HT-29 (cell line): ENCODE results near the gene LPIN2. TPM values are rescaled to one million over a fixed set of nuclear protein-coding genes. Genes with fewer than 3 reads are reported as not detected.
"Not testable (repeated sequence)": the region's sequence is repeated elsewhere in the genome, so short reads cannot be mapped to it uniquely, and the experiment has no call there.

Source experiments
- DNase-seq: peaks from one replicate; pipeline ENCODE4 v3.0.0-alpha.2; 2015; ENCODE audit warnings: low spot score
- total RNA-seq: library from RNA; depleted of rRNA; stranded (reverse); fragments of >200 nt; shearing (Covaris generic); gene quantifications from 2 replicates; pipeline ENCODE4 v1.2.3, GENCODE V29; 2014

Gene LPIN2
- total RNA-seq, 1 experiment from 2014 or later = 35.5 TPM

DNA sequence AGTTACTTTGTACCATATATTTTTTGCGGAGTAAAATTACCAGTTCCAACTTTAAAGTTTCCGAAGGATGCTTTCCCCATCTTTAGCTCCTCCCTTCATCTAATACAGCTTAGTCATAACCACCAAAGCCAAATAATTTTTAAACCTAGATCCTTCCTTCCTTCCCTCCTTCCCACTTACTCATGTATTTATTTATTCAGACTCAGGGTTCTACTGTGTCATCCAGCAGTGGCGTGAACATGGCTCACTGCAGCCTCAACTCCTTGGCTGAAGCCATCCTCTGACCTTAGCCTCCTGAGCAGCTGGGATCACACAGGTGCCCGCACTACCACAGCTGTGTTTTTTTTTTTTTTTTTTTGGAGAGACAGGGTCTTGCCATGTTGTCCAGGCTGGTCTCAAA is 4.4 kb downstream of the LPIN2 start:
- no peak for DNase-seq

DNA sequence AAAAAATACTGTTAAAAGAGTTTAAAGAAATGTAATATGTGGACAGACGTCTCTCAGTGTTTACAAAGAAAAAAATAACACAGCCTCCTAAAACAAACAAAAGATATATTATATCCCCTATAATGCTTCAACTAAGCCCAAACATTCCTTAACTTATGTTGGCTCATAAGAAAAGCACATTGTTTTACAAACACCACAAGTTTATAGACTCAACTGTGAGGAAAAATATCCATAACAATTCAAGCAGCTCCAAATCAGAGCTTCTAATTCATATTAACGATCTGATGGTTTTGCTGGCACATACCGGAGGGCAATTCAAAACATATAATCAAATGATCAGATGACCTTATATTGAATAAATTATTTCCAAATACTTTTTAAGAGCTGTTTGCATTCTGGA is 5.5 kb downstream of the LPIN2 start:
- DNase-seq = no peak

DNA sequence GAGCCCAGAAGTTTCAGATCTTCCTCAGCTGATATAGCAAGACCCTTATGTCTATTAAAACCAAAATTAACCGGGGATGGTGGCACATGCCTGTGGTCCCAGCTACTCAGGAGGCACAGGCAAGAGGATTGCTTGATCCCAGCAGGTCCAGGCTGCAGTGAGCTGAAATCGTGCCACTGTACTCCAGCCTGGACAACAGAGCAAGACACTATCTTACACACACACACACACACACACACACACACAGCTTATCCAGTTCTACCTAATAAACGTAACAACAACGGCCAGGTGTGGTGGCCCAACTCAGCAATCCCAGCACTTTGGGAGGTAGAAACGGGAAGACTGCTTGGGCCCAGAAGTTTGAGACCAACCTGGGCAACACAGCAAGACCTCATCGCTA is 7.5 kb downstream of the LPIN2 start:
- DNase-seq = no peak

DNA sequence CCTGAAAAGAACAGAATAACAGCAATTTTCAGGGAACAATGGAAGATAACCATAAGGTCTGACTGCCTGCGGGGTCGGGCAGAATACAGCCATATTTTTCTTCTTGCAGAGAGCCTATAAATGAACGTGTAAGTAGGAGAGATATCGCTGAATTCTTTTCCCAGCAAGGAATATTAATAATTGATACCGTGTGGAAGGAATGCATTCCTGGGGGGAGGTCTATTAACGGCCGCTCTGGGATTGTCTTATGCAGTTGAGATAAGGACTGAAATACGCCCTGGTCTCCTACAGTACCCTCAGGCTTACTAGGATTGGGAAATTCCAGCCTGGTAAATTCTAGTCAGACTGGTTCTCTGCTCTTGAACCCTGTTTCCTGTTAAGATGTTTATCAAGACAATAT is 9.2 kb downstream of the LPIN2 start:
- DNase-seq = not testable (repeated sequence)

DNA sequence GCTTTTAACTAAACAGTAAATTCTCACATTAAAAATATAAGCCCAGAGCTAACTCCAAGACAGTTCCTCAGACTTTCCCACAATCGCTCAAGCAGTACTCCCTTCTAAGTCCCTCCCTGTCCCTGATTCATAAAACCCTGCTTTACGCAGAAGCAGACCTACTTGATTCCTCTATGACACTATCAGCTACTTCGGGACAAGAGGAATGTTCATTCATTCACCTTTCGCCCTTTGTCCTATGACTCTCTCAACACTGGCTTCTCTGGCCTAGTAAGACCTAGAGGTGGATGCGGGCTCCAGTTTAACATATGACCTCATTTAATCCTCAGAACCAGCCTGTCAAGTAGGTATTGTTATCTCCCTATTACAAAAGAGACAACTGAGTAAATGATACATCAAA is 10.2 kb downstream of the LPIN2 start:
- DNase-seq = no peak

DNA sequence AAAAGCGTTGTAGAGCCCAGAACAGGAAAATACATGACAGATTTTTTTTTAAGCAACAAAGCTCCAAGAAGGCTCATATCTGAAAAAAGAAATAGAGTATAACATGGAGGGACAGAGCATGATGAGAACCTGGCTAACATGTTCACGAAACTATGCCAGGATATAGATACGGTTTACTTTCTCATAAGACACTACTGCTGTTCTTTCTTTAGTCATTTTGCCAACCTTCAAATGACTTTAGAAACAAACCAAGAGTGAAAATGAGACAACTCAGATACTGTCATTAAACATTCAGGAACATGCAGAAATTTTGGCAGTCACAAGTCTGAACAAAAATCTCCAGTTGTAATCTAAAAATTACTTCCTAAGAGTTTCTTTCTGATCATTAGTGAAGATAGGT is 14.3 kb downstream of the LPIN2 start:
- no peak for DNase-seq

DNA sequence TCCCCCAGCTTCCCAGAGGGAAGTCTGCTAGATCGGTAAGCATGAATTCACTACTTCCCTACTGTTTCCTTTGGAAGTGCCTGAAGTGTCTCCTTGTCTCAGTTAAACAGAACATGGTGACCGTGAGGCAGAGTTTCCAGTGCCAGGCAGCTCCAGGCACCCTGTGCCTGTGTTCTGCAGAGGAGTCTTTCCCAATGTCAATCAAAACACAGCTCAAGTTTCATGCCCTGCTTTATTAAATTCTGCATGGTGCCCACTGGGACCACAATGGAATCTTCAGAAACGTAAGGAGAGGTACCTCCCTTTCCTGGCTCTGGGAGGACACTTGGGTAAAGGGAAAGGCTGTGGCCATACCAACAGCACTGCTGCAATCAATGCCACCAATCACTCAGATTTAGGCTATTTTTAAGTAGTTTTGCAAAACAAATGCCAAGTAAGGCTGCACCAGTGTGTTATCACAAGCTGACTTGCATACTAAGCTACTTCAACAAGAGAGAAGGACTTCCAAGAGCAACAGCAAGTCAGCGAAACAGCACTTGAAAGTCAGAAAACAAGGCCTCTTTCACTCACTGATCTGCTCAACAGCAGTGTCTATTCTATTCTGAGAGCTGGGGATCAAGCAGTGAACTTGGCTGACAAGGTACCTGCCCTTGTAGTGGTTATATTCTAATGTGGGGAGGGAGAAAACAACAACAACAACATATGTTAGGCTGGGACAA is 14.9 kb downstream of the LPIN2 start:
- DNase-seq = no peak

DNA sequence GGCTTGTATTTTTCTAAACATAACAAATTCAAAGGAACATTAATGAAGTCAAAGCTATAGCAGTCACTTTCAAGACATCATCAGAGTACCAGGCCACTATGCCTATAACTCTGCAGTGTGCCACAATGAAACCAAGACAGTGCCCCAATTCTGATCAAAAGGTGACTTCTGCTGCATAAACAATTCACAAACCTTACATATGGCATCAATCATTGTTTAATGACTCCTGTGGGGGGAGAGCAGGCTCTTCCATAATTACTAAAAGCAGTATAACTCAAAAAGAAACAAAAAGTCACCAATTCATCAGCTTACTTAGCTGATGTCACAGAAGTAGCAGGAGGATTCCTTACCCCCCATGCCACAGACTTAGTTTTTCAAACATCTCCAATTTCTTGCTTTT is 15.5 kb downstream of the LPIN2 start:
- DNase-seq = no peak

DNA sequence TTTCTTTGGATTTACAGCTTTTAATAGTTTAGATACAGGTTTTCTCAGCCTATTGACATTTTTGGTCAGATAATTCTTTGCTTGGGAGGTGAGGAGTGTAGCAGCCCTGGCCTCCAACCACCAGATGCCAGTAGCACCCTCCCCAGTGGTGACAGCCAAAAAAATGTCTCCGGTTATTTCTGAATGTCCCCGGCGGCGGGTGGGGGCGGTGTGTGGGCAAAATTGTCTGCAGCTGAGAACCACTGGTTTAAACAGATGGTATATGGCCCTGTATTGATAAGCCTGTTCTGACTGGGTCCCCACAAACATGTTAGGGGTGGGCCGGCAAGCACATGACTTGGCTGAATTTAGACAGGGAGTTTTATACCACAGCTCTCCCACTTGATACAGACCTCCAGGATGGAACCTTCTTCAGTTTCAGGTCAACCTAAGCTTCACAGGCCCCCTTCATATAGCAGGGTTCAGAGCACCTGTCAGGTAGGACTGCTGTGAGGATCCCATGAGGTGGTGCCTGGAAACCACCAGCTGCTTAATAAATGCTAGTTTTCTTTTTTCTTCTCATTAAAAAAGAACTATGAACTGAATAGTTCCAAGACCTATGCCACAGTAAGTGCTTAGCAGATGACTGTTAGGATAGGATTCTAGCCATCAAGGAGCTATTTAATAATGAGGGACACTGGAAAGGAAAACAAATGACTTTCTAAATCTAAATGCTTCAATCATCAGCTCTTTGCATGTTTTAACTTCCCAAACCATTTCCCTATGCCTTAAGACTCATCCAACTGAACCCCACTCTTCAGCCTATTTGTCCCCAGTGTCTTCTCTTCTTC is 18.1 kb downstream of the LPIN2 start:
- no peak for DNase-seq

DNA sequence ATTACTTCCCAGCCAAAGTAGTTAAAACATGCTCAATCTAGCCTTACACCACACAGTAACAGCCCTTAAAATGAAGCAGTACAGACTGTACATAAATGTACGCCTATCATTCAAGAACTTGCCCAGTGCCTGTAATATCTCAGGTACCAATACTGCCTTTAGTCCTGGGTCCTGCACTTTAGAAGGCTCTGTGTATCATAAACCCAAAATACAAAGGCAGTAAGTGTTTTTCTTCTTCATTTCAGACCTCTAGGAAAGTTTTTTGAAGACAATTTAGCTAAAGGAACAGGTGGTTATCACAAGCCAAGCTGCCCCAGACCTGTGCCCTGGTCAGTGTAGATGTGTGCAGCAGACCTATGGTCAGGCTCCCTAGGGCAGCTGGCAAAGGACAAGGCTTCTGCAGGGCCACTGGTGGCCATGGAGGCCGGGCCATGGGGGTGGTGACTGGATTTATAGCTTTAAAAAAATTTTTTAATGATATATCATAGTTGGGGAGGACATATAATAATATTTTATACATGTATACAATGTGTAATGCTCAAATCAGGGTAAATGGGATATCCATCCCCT is 18.8 kb downstream of the LPIN2 start:
- DNase-seq = no peak

DNA sequence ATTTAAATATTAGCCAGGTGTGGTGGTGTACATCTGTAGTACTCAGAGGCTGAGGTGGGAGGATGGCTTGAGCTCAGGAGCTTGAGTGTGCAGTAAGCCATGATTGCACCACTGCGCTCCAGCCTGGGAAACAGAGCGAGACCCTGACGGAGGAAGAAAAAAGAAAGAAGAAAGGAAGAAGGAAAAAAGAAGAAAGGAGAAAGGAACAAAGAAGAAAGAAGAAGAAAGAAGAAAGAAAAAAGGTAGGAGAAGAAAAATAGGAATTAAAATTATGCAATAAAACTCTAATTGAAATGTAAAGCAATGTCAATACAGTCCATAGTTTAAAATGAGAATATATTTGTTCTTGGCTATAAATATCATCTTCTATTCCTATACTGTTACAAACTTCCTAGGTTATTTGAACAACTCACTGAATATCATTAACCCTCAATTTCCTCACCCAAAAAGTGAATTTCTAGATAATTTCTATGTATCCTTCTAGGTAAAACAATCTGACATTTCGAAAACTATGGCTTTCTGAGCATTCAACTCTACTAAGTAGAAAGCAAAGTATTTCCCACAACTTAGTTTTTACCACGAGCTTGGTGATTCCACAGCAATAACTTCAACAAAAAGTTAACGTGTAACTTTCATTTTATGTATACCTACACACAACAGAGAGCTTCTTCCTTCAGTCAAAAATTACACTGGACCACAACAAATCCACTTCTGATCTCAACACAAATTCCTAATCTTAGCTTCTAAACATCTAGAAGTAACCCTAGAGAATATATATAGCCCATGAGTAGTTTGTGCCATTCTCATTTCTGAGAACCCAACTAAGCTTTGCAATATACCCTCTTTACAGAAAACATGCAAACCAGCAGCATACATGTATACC is 19.7 kb downstream of the LPIN2 start:
- DNase-seq = no peak

DNA sequence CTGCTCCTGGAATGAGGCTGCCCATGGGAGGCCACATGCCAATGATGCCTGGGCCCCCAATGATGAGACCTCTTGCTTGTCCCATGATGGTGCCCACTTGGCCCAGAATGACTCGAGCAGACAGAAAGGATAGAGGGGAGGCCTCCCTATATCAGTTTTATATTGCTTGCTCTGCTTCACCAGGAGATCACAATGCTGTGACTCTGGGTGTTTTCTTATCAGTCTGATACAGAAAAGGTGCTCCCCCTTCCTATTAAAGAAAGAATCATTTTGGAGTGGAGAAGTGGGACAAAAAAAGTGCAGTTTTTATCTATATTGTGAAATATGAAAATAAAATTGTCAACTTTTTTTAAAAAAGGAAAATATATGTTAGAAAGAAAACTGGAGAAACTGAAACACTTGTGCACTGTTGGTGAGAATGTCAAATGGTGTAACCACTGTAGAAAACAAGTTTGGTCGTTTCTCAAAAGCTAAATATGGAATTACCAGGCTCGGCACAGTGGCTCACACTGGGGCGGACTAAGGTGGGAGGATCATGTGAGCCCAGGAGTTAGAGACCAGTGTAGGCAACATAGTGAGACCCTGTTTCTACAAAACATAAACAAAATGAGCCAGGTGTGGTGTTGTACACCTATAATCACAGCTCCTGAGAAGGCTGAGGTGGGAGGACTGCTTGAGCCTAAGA is 21.8 kb downstream of the LPIN2 start:
- DNase-seq = no peak

DNA sequence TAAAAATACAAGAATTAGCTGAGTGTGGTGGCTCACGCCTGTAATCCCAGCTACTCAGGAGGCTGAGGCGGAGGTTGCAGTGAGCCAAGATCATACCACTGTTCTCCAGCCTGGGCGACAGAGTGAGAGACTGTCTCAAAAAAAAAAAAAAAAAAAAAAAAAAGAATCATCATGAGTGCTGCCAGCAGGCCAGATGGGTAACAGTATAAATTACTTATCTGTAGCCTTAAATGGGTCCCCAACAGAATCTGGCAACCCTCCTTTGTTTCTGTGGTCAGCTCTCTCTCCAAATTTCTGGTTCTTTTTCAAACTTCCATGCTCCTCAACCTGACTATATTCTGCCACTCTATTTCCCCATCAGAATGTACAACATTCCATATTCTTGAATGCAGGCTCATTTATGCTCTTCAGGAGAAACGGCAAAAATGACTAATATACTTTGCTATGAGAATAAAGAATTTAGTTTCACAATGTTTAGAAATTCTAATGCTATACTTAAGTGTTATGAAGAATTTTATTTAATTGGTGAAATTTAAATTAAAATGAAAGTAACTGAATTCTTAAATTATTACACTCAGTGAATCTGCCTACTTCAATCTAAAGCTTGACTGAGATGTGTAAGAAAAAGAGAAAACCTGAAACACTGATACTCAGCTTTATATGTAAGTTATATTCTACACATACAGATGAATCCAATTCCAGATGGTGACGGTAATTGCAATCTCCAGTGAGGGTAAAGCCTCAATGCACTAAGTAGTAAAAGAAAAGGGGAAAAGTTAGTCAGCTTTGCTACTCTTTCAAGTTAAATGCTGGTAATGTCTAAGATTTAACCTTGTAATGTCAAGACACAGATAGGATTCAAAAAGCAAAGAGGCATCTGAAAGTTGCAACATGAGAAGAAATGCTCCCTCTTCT is 24.8 kb downstream of the LPIN2 start:
- DNase-seq = no peak

DNA sequence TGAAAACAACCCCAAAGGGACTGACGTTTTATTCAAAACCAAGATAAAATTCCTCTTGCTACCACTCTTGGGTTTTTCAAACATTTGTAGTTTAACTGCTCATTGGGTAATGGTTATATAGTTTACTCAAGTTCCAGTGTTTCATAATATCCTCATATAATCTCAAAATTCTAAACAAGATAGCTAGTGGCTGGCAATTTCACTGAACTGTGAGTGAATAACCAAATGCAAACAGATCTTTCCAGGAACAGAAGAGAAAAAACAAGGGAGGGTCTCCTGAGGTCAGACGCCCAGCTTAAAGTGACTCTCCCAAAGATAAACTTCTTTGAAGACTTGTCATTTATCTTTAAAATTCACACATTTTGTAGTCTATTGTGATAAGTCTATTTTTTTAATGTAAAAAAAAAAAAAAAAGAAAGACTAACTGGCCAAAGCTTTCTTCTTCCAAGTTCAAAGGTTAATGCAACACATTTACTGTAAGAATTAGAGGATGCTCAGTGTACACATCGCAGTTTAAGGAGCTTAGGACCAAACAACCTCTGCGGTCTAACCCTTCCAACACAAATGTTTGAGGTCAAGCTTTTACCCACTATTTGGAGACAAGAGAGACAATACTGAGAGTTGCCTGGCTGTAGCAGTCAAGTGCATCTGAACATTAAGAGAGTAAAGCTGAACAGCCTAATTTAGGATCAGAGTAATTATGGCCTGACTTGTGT is 26.6 kb downstream of the LPIN2 start:
- DNase-seq = no peak

DNA sequence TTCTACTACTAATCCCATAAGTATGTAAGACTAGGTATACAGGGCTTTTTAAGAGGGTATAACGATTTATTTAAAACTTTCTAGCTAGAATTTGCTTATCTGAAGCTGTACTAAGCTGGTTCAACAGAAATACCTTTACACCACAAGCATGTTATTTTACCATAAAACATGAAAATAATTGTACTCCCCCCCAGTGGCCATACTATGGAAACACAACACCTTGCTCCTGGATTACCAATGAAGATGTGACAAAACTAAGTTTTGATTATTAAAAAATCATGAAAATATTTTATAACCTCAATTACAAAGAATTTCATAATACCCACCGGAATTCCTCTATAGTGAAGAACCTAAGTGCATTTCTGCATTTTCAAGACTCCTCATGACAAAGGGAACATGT is 27.3 kb downstream of the LPIN2 start:
- peak; percentile 82 for DNase-seq

DNA sequence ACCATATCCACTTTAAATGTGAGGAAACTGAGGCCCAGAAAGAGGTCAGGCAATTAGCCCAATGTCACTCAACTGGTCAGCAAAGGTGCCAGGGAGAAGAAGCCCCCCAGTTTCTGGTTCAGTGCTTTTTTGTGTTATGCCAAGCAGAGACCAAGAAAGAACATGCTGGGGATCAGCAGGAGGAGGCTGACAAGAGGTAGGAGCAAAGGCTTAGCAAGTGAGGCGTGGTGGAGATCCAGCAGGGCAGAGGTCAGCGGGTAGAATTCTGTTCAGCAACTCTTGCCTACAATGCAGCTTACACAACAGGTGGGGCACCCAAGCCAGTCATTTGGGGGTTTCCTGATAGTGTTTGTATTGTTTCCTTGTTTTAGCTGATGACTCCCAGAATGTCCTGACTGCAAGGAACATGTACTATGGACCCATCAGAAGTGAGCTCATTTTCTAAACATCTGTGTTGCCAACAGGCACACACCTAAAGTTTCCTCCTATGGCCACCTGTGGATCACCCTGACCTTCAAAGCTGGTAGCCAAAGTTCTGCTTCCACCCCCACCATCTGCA is 28.2 kb downstream of the LPIN2 start:
- DNase-seq = peak; percentile 82

DNA sequence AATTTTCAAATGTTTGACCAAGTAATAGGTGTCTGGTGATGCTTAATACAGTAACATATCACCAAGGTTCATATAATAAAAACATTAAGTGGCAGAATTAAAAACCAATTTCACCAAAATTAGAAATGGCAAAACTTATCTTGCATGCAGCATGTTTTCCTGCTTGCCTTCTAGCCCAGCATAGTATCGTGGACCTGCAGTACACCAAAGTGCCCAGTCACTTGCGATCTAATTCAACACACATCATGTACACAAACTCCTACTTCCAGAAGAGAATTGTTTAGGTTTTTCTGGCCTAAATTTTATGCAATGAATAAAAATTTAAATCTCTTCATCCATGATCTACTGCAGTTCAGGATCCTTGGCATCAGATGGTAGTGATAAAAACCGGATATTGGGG is 28.9 kb downstream of the LPIN2 start:
- no peak for DNase-seq

DNA sequence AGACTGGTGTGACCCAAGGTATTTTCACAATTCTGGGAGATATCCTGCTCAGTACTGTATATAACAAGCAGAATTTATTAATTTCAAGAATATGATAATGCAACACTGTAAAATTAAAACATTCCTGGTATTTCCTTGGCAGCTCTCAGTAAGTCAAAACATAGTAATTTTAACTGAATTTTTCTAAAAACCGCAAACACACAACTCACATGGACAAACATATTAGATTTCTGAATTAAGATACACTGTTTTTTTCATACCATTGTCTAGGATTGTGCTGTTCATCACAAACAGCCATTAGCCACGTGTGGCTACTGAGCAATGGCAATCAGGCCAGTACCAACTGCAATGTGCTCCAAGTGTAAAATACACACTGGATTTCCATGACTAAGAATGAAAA is 29.6 kb downstream of the LPIN2 start:
- DNase-seq = no peak
